ENCODE results near the gene TRIM44.
"Not testable (repeated sequence)": the region's sequence is repeated elsewhere in the genome, so short reads cannot be mapped to it uniquely, and the experiment has no call there.

TRIM44 gene

GRCh38 chr11:35723493-35723892 is 60.9 kb downstream of the TRIM44 start:
- no peak for DNase-seq

GRCh38 chr11:35723913-35724312 is 61.3 kb downstream of the TRIM44 start:
- DNase-seq, result no peak

GRCh38 chr11:35725885-35726284 is 63.3 kb downstream of the TRIM44 start:
- no peak for DNase-seq

GRCh38 chr11:35727140-35727539 is 64.6 kb downstream of the TRIM44 start:
- DNase-seq, result no peak

GRCh38 chr11:35730254-35730653 is 67.7 kb downstream of the TRIM44 start:
- DNase-seq, result no peak

- no peak for DNase-seq
Observed at GRCh38 chr11:35734669-35735410, 72.3 kb downstream of the TRIM44 start.

- no peak for DNase-seq
Observed at GRCh38 chr11:35735411-35735810, 72.8 kb downstream of the TRIM44 start.

- no peak for DNase-seq
Observed at GRCh38 chr11:35735903-35736302, 73.3 kb downstream of the TRIM44 start.

GRCh38 chr11:35736952-35737351 is 74.4 kb downstream of the TRIM44 start:
- no peak for DNase-seq

- no peak for DNase-seq
Observed at GRCh38 chr11:35740061-35740799, 77.7 kb downstream of the TRIM44 start.

- DNase-seq, result no peak
Observed at GRCh38 chr11:35742707-35743454, 80.3 kb downstream of the TRIM44 start.

GRCh38 chr11:35746356-35747153 is 84.0 kb downstream of the TRIM44 start:
- no peak for DNase-seq

GRCh38 chr11:35747668-35748067 is 85.1 kb downstream of the TRIM44 start:
- DNase-seq, result no peak

GRCh38 chr11:35748644-35749043 is 86.1 kb downstream of the TRIM44 start:
- no peak for DNase-seq

- DNase-seq, result no peak
Observed at GRCh38 chr11:35750315-35750714, 87.7 kb downstream of the TRIM44 start.

- DNase-seq, result no peak
Observed at GRCh38 chr11:35750981-35751663, 88.5 kb downstream of the TRIM44 start.

GRCh38 chr11:35751664-35752061 is 89.1 kb downstream of the TRIM44 start:
- DNase-seq, result no peak

- DNase-seq, result no peak
Observed at GRCh38 chr11:35752115-35752514, 89.5 kb downstream of the TRIM44 start.

GRCh38 chr11:35753573-35753972 is 91.0 kb downstream of the TRIM44 start:
- not testable (repeated sequence) for DNase-seq

GRCh38 chr11:35759951-35760350 is 97.4 kb downstream of the TRIM44 start:
- not testable (repeated sequence) for DNase-seq

GRCh38 chr11:35761899-35762298 is 99.3 kb downstream of the TRIM44 start:
- no peak for DNase-seq

GRCh38 chr11:35763301-35763700 is 100.7 kb downstream of the TRIM44 start:
- no peak for DNase-seq

Measured in GF-D8 (cell line).